Measurements from ENCODE around the gene PACSIN2. TPM values are rescaled to one million over a fixed set of nuclear protein-coding genes. Genes with fewer than 3 reads are reported as not detected.

Gene PACSIN2
- total RNA-seq, 1 donor from 2014 or later: 48.9 TPM

GRCh38 chr22:42834177-42834949 lies 180.6 kb downstream of the PACSIN2 start:
- no peaks in the 10 kb centered on the region for H3K4me1 Mint-ChIP-seq
- ChIA-PET CTCF (interaction anchor here (1.3 kb wide), 1 partner anchor 199 kb away, joined by 3 read pairs; no protein-coding TSS in a partner anchor), POLR2A (interaction anchor here (0.5 kb wide), 1 partner anchor 26 kb away, joined by 3 read pairs; no protein-coding TSS in a partner anchor)
- H3K36me3 Mint-ChIP-seq (ENCODE audit: low read depth): peaks cover 68% of the 10 kb centered on the region
- H3K4me3 Mint-ChIP-seq: no peak overlapping the region
- no peak overlapping the region for H3K27ac Mint-ChIP-seq
- DNase-seq (no peak), ATAC-seq (ENCODE audit: low read depth) (no peak)
- H3K9me3 Mint-ChIP-seq: no peaks in the 10 kb centered on the region
- intact Hi-C loops (cut with micrococcal nuclease): no loop called here
- no peak for TF ChIP-seq CTCF (IDR thresholded peaks at IDR 0.05)
- no peaks in the 10 kb centered on the region for H3K27me3 Mint-ChIP-seq

DNA sequence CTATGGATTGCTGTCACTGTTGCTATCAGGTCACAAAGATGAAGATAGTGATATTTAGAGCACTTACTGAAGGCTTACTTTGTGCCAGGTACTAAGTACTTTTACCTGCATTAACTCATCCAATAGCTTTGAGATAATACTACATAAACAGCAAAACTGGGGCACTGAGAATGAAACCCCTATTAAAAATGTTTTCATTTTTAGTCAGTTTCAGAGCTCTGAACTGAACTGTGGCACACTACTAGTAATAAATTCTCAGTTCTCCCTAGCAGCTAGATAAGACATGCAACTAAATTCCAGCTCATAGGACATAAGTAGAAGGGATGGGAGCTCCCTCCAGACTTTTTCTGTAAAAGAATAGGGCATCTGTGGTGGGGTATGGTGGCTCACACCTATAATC lies 181.8 kb downstream of the PACSIN2 start:
- Mint-ChIP-seq H3K27ac (no peak overlapping the region), H3K9me3 (no peaks in the 10 kb centered on the region), H3K36me3 (ENCODE audit: low read depth) (peaks cover 70% of the 10 kb centered on the region), H3K4me3 (no peak overlapping the region), H3K27me3 (no peaks in the 10 kb centered on the region), H3K4me1 (no peaks in the 10 kb centered on the region)
- DNase-seq (no peak), ATAC-seq (ENCODE audit: low read depth) (no peak)
- intact Hi-C loops (cut with micrococcal nuclease): no loop called here
- ChIA-PET POLR2A (interaction anchor here (0.6 kb wide), 1 partner anchor 65 kb away, joined by 3 read pairs; no protein-coding TSS in a partner anchor), CTCF (interaction anchor here (1.3 kb wide), 1 partner anchor 200 kb away, joined by 3 read pairs; no protein-coding TSS in a partner anchor)
- no peak for TF ChIP-seq CTCF (IDR thresholded peaks at IDR 0.05)

DNA sequence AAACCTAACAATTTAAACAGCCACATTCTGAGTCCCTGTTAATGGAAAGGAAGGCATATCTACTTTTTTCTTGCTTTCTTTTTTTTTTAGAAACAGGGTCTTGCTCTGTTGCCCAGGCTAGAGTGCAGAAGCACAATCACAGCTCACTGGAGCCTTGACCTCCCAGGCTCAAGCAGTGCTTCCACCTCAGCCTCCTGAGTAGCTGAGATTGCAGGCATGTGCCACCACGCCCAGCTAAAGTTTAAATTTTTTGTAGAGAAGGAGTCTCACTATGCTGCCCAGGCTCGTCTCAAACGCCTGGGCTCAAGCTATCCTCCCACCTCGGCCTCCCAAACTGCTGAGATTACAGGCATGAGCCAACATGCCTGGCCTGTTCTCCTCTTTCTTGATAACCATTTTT lies 183.2 kb downstream of the PACSIN2 start:
- Mint-ChIP-seq H3K36me3 (ENCODE audit: low read depth) (peaks cover 71% of the 10 kb centered on the region), H3K4me1 (no peaks in the 10 kb centered on the region), H3K4me3 (no peak overlapping the region), H3K9me3 (no peaks in the 10 kb centered on the region), H3K27me3 (no peaks in the 10 kb centered on the region), H3K27ac (no peak overlapping the region)
- ATAC-seq (ENCODE audit: low read depth) (no peak), DNase-seq (no peak)
- TF ChIP-seq CTCF (IDR thresholded peaks at IDR 0.05): no peak
- ChIA-PET POLR2A (no interaction called here), CTCF (no interaction called here)
- intact Hi-C loops (cut with micrococcal nuclease): no loop called here

DNA sequence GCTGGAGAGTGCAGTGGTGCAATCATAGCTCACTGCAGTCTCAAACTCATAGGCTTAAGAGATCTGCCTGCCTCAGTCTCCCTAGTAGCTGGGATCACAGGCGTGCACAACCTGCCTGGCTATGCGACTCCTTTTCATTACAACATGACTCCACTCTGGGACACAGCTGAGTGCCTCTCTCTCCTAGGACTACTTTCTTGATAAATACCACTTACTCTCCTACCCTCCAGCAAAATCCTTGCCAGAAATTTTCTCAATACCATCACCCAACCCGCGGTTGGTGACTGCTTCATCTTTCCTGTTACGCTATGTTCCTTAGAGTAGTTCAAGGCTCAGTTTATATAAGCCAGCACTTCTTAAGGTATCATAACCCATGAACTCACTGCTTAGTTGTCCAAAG lies 184.8 kb downstream of the PACSIN2 start:
- no peak for DNase-seq
- no peaks in the 10 kb centered on the region for H3K4me1 Mint-ChIP-seq

More for the DNA sequence above, 184.8 kb downstream of the PACSIN2 start:
- CTCF ChIA-PET: no interaction called here
- Mint-ChIP-seq H3K36me3 (ENCODE audit: low read depth) (peaks cover 68% of the 10 kb centered on the region), H3K9me3 (no peaks in the 10 kb centered on the region), H3K27me3 (no peaks in the 10 kb centered on the region), H3K4me3 (no peak overlapping the region), H3K27ac (no peak overlapping the region)
- TF ChIP-seq CTCF (IDR thresholded peaks at IDR 0.05): no peak
- POLR2A ChIA-PET: no interaction called here
- no peak for ATAC-seq (ENCODE audit: low read depth)
- intact Hi-C loops (cut with micrococcal nuclease): no loop called here
